Choroid plexus epithelial cell (primary cell): ENCODE measurements around the gene CDR2L.

Experiments used
- DNase-seq: peaks from one replicate; pipeline ENCODE4 v3.0.0-alpha.2; 2010; ENCODE audit warnings: low read depth
- H3K4me3 ChIP-seq: 2 replicates; pipeline ENCODE4 v1.5.1; 2011; ENCODE audit warnings: low read depth, mild to moderate bottlenecking, control low read depth, low read length, moderate library complexity
- CTCF ChIP-seq: conservative IDR thresholded peaks from 2 replicates; pipeline ENCODE4 v1.5.1; 2011; ENCODE audit warnings: low read depth, mild to moderate bottlenecking, control low read depth, inconsistent platforms, low read length, moderate library complexity

CDR2L gene

GRCh38 chr17:74959826-74960515, 27.5 kb upstream of the CDR2L start:
- no peak overlapping the region for H3K4me3 ChIP-seq
- DNase-seq: peak; percentile 23
- TF ChIP-seq CTCF: no peak

GRCh38 chr17:74960570-74961342, 26.7 kb upstream of the CDR2L start:
- no peak overlapping the region for H3K4me3 ChIP-seq
- DNase-seq: peak; percentile 41
- peak; percentile 49 for TF ChIP-seq CTCF

GRCh38 chr17:74961657-74962350, 25.6 kb upstream of the CDR2L start:
- TF ChIP-seq CTCF: peak; percentile 81
- peak; percentile 90 for DNase-seq
- H3K4me3 ChIP-seq: no peak overlapping the region

GRCh38 chr17:74962622-74963394, 24.6 kb upstream of the CDR2L start:
- no peak for TF ChIP-seq CTCF
- DNase-seq: no peak
- H3K4me3 ChIP-seq: no peak overlapping the region

- TF ChIP-seq CTCF: peak; percentile 40
- no peak for DNase-seq
- H3K4me3 ChIP-seq: no peak overlapping the region
Observed at GRCh38 chr17:74963656-74964055, 23.8 kb upstream of the CDR2L start.

- no peak for TF ChIP-seq CTCF
- no peak overlapping the region for H3K4me3 ChIP-seq
- DNase-seq: no peak
Observed at GRCh38 chr17:74964246-74964761, 23.1 kb upstream of the CDR2L start.
